Measurements from ENCODE around the gene ELFN1.
A peak's percentile ranks its signal among the peaks of the same experiment; 100 is the strongest.

The ELFN1 gene

GRCh38 chr7:1700086-1700485 lies 30.0 kb downstream of the ELFN1 start:
- DNase-seq = no peak
- Histone ChIP-seq H3K27ac (no peak overlapping the region), H3K9me3 (ENCODE audit: severe bottlenecking) (peaks cover 10% of the 10 kb centered on the region), H3K36me3 (peaks cover 35% of the 10 kb centered on the region), H3K4me3 (ENCODE audit: low read depth, low read length) (no peak overlapping the region), H3K27me3 (ENCODE audit: insufficient read depth, low read depth, severe bottlenecking) (no peaks in the 10 kb centered on the region)
- TF ChIP-seq, protein P1, sequence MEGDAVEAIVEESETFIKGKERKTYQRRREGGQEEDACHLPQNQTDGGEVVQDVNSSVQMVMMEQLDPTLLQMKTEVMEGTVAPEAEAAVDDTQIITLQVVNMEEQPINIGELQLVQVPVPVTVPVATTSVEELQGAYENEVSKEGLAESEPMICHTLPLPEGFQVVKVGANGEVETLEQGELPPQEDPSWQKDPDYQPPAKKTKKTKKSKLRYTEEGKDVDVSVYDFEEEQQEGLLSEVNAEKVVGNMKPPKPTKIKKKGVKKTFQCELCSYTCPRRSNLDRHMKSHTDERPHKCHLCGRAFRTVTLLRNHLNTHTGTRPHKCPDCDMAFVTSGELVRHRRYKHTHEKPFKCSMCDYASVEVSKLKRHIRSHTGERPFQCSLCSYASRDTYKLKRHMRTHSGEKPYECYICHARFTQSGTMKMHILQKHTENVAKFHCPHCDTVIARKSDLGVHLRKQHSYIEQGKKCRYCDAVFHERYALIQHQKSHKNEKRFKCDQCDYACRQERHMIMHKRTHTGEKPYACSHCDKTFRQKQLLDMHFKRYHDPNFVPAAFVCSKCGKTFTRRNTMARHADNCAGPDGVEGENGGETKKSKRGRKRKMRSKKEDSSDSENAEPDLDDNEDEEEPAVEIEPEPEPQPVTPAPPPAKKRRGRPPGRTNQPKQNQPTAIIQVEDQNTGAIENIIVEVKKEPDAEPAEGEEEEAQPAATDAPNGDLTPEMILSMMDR (IDR thresholded peaks at IDR 0.05; ENCODE audit: low read depth, low read length) = no peak

DNA sequence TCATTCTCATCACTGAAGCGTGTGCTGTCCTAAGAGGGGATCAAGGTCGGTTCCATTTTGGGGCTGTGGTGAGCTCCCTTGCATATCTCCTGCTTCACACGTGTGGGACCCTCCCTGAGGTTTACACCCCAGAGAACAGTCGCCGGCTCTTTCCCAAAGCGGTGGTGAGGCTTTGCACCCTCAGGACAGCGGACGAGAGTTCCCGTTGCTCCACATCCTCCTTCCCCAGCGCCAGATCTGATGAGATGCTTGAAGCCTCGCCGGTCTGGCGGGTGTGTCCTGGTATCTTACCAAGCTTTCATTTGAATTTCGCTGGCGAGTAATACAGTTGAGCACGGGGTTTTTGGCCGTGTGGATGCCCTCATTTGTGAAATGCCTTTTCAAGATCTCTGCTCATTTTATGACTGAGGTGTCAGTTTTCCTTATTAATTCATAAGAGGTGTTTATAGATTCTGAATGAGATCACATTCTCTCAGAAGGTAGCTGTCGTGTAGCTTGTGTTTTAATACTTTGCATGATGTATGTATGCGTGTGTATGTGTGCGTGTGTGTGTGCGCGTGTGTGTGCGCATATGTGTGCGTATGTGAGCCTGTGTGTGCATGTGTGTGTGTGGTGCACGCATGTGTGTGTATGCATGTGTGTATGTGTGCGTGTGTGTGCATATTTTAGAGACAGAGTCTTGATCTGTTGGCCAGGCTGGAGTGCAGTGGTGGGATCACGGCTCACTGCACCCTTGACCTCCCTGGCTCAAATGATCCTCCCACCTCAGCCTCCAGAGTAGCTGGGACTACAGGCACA lies 30.7 kb downstream of the ELFN1 start:
- TF ChIP-seq, protein P1 (IDR thresholded peaks at IDR 0.05; ENCODE audit: low read depth, low read length) = no peak
- Histone ChIP-seq H3K27me3 (ENCODE audit: insufficient read depth, low read depth, severe bottlenecking) (no peaks in the 10 kb centered on the region), H3K27ac (no peak overlapping the region), H3K4me3 (ENCODE audit: low read depth, low read length) (no peak overlapping the region), H3K9me3 (ENCODE audit: severe bottlenecking) (peaks cover 10% of the 10 kb centered on the region), H3K36me3 (peaks cover 35% of the 10 kb centered on the region)
- peak; percentile 4 for DNase-seq

DNA sequence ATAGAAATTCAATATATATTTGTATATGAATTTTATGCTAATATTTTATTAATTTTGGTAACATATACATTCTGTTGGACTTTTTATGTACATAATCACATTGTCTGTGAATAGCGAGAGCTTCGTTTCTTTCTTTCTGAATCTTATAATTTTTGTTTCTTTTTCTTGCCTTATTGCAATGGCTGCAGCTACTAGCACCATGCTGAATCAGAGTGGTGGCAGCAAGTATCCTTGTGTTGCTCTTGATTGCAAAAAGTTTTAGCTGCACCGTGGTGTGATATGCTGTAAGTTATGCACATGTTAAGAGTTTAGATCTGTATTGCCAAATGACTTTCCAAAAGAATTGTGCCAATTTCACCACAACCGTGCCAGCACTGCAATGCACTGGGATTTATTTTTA lies 32.6 kb downstream of the ELFN1 start:
- TF ChIP-seq, protein P1 (IDR thresholded peaks at IDR 0.05; ENCODE audit: low read depth, low read length) = no peak
- DNase-seq = no peak
- H3K27me3 ChIP-seq (ENCODE audit: insufficient read depth, low read depth, severe bottlenecking) = no peaks in the 10 kb centered on the region
- H3K4me3 ChIP-seq (ENCODE audit: low read depth, low read length) = no peak overlapping the region
- peaks cover 10% of the 10 kb centered on the region for H3K9me3 ChIP-seq (ENCODE audit: severe bottlenecking)
- no peak overlapping the region for H3K27ac ChIP-seq
- peaks cover 41% of the 10 kb centered on the region for H3K36me3 ChIP-seq

- TF ChIP-seq, protein P1 (IDR thresholded peaks at IDR 0.05; ENCODE audit: low read depth, low read length) = no peak
- Histone ChIP-seq H3K27me3 (ENCODE audit: insufficient read depth, low read depth, severe bottlenecking) (no peaks in the 10 kb centered on the region), H3K4me3 (ENCODE audit: low read depth, low read length) (no peak overlapping the region), H3K9me3 (ENCODE audit: severe bottlenecking) (peaks cover 10% of the 10 kb centered on the region), H3K27ac (no peak overlapping the region), H3K36me3 (peaks cover 45% of the 10 kb centered on the region)
- peak; percentile 36 for DNase-seq
These were observed 33.4 kb downstream of the ELFN1 start for GRCh38 chr7:1703441-1703840.

GRCh38 chr7:1703871-1704810 lies 34.1 kb downstream of the ELFN1 start:
- peaks cover 10% of the 10 kb centered on the region for H3K9me3 ChIP-seq (ENCODE audit: severe bottlenecking)
- peaks cover 44% of the 10 kb centered on the region for H3K36me3 ChIP-seq
- H3K4me3 ChIP-seq (ENCODE audit: low read depth, low read length) = no peak overlapping the region
- no peaks in the 10 kb centered on the region for H3K27me3 ChIP-seq (ENCODE audit: insufficient read depth, low read depth, severe bottlenecking)
- peak; percentile 4 for DNase-seq
- TF ChIP-seq, protein P1 (IDR thresholded peaks at IDR 0.05; ENCODE audit: low read depth, low read length) = no peak
- no peak overlapping the region for H3K27ac ChIP-seq
